OCI-LY3 (cell line): ENCODE measurements around the gene ZMYND8.

Source experiments
- H2AFZ ChIP-seq: fragments of 200-600, 300-600 bp; shearing (Covaris generic); 2 replicates; pipeline ENCODE4 v1.6.0; 2014; ENCODE audit warnings: antibody characterized with exemption, low read depth, low read length
- H3K27ac ChIP-seq: fragments of 200-600, 300-600 bp; sonication (generic); 2 replicates; pipeline ENCODE4 v1.5.1; 2014; ENCODE audit warnings: mild to moderate bottlenecking, low read length, moderate library complexity, mixed read lengths
- H3K27me3 ChIP-seq: fragments of 200-600, 300-600 bp; sonication (generic); 2 replicates; pipeline ENCODE4 v1.6.1; 2014; ENCODE audit warnings: low read depth, low read length, mixed read lengths
- H3K36me3 ChIP-seq: fragments of 200-600, 300-600 bp; sonication (generic); replicated peaks from 2 replicates; pipeline ENCODE3; 2014; ENCODE audit warnings: low read depth, low read length, mixed read lengths
- H3K4me1 ChIP-seq: fragments of 300-600, 200-600 bp; sonication (generic); 2 replicates; pipeline ENCODE4 v1.6.1; 2014; ENCODE audit warnings: low read length, mixed read lengths
- H3K4me2 ChIP-seq: fragments of 200-600, 300-600 bp; sonication (generic); 2 replicates; pipeline ENCODE4 v1.6.1; 2014; ENCODE audit warnings: low read length, mixed read lengths
- H3K4me3 ChIP-seq: fragments of 300-600, 200-600 bp; sonication (generic); 2 replicates; pipeline ENCODE4 v1.5.1; 2014; ENCODE audit warnings: antibody characterized with exemption, mild to moderate bottlenecking, low read length, moderate library complexity
- H3K79me2 ChIP-seq: fragments of 300-600, 200-600 bp; shearing (Covaris generic); 2 replicates; pipeline ENCODE4 v1.6.1; 2014; ENCODE audit warnings: mild to moderate bottlenecking, low read length, mixed read lengths
- H3K9ac ChIP-seq: fragments of 300-600, 200-600 bp; shearing (Covaris generic); 2 replicates; pipeline ENCODE4 v1.6.0; 2014; ENCODE audit warnings: mild to moderate bottlenecking, low read length, moderate library complexity
- H3K9me3 ChIP-seq: fragments of 200-600, 300-600 bp; shearing (Covaris generic); 2 replicates; pipeline ENCODE4 v1.6.1; 2014; ENCODE audit warnings: low read length, mixed read lengths; ENCODE audit not compliant: insufficient read depth
- H4K20me1 ChIP-seq: fragments of 200-600, 300-600 bp; sonication (generic); 2 replicates; pipeline ENCODE4 v1.6.1; 2016; ENCODE audit warnings: low read length, mixed read lengths; ENCODE audit not compliant: insufficient read depth
- CTCF ChIP-seq: fragments of 200-600, 300-600 bp; sonication (generic); IDR thresholded peaks from 2 replicates; pipeline ENCODE4 v1.5.1; 2014; ENCODE audit warnings: antibody characterized with exemption, low read length, low read depth
- EZH2phosphoT487 ChIP-seq: fragments of 200-600 bp; shearing (Covaris generic); IDR thresholded peaks from 2 replicates; pipeline ENCODE4 v1.6.1; 2018; ENCODE audit warnings: antibody characterized with exemption, mixed run types, low read depth

Gene ZMYND8

GRCh38 chr20:47235853-47236638, 120.5 kb downstream of the ZMYND8 start:
- Histone ChIP-seq H3K9me3 (no peaks in the 10 kb centered on the region), H4K20me1 (no peaks in the 10 kb centered on the region), H2AFZ (no peak overlapping the region), H3K27ac (no peak overlapping the region), H3K79me2 (no peaks in the 10 kb centered on the region), H3K4me2 (no peak overlapping the region), H3K9ac (no peak overlapping the region), H3K4me3 (no peak overlapping the region), H3K4me1 (no peaks in the 10 kb centered on the region), H3K36me3 (peaks cover 40% of the 10 kb centered on the region), H3K27me3 (no peaks in the 10 kb centered on the region)
- TF ChIP-seq CTCF: no peak
- no peak for TF ChIP-seq EZH2phosphoT487

- Histone ChIP-seq H3K27ac (no peak overlapping the region), H4K20me1 (no peaks in the 10 kb centered on the region), H3K27me3 (no peaks in the 10 kb centered on the region), H3K4me2 (no peak overlapping the region), H3K9me3 (no peaks in the 10 kb centered on the region), H3K79me2 (no peaks in the 10 kb centered on the region), H3K4me3 (no peak overlapping the region), H3K36me3 (peaks cover 40% of the 10 kb centered on the region), H3K9ac (no peak overlapping the region), H3K4me1 (no peaks in the 10 kb centered on the region), H2AFZ (no peak overlapping the region)
- TF ChIP-seq CTCF (no peak), EZH2phosphoT487 (no peak)
Measured at GRCh38 chr20:47235111-47235510, 121.4 kb downstream of the ZMYND8 start.

- H3K4me1 ChIP-seq: no peaks in the 10 kb centered on the region
- no peaks in the 10 kb centered on the region for H3K27me3 ChIP-seq
- H4K20me1 ChIP-seq: no peaks in the 10 kb centered on the region
- H3K4me2 ChIP-seq: no peak overlapping the region
- no peak overlapping the region for H3K4me3 ChIP-seq
- H3K9ac ChIP-seq: no peak overlapping the region
- H3K79me2 ChIP-seq: no peaks in the 10 kb centered on the region
- H3K9me3 ChIP-seq: no peaks in the 10 kb centered on the region
- TF ChIP-seq CTCF (no peak), EZH2phosphoT487 (no peak)
- H2AFZ ChIP-seq: no peak overlapping the region
- peaks cover 45% of the 10 kb centered on the region for H3K36me3 ChIP-seq
- no peak overlapping the region for H3K27ac ChIP-seq
Measured at GRCh38 chr20:47233333-47234188, 122.9 kb downstream of the ZMYND8 start.

- no peaks in the 10 kb centered on the region for H3K4me1 ChIP-seq
- H3K27ac ChIP-seq: no peak overlapping the region
- no peak for TF ChIP-seq EZH2phosphoT487
- TF ChIP-seq CTCF: no peak
- no peak overlapping the region for H2AFZ ChIP-seq
- H3K9ac ChIP-seq: no peak overlapping the region
- no peak overlapping the region for H3K4me2 ChIP-seq
- no peak overlapping the region for H3K4me3 ChIP-seq
- H3K36me3 ChIP-seq: peaks cover 35% of the 10 kb centered on the region
- no peaks in the 10 kb centered on the region for H3K27me3 ChIP-seq
- H3K9me3 ChIP-seq: no peaks in the 10 kb centered on the region
- no peaks in the 10 kb centered on the region for H3K79me2 ChIP-seq
- H4K20me1 ChIP-seq: no peaks in the 10 kb centered on the region
Measured at GRCh38 chr20:47232518-47232917, 124.0 kb downstream of the ZMYND8 start.
